ENCODE data around the gene CCM2L. TPM values are rescaled to one million over a fixed set of nuclear protein-coding genes. Genes with fewer than 3 reads are reported as not detected.

The CCM2L gene
- not detected in 2 replicates for polyA plus RNA-seq (2012; rRNA removed)
- 0.01 TPM in 2 replicates for polyA plus RNA-seq (2012; cell fraction: cytosol; rRNA removed)
- polyA plus RNA-seq (2012; cell fraction: nucleus; rRNA removed), result not detected in 2 replicates

DNA sequence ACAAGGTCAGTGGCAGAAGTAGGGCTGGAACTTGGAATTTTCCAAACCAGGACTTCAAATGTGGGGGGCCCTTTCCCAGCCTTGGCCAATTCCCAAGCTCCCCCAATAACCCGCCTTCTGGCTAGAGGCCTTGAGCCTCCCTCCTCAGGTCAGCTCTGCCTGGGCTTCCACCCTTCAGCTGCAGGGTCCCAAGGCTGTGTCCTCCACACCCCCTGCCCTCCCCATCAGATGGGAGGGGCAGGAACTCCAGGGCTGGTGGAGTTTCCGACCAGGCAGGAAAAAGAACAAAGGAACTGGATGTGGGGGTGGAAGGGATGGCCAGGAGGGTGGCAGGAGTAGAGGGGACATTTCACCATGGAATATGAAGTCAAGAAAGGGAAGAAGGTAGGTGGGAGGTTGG, at the start of gene CCM2L:
TSS of gene CCM2L (plus strand) at position 338 of the 400 bp plus-strand sequence. CDS start at position 355, 17 bp downstream.
- Histone ChIP-seq H3K36me3 (replicated peaks in 1 of 2; ENCODE audit: control insufficient read depth in 1 of 2, insufficient read depth in 2 of 2, low read length in 1 of 2) (no peaks in the 10 kb centered on the region), H4K20me1 (ENCODE audit: insufficient read depth) (no peaks in the 10 kb centered on the region), H3K9me3 (no peaks in the 10 kb centered on the region), H3K4me3 (ENCODE audit: low read depth in 2 of 2, low read length in 1 of 2) (no peak within 1 kb of the TSS), H3K27me3 (ENCODE audit: insufficient read depth) (peaks cover 5% of the 10 kb centered on the region; the same call in 1 of the 2 replicates), H3K4me2 (no peak within 1 kb of the TSS), H3K27ac (ENCODE audit: low read depth in 2 of 2, low read length in 1 of 2) (no peak within 1 kb of the TSS), H3K9me2 (no peaks in the 10 kb centered on the region), H3K79me2 (ENCODE audit: insufficient read depth) (no peaks in the 10 kb centered on the region), H3F3A (replicated peaks; ENCODE audit: insufficient read depth) (no peaks in the 10 kb centered on the region), H2AFZ (ENCODE audit: low read depth) (no peak within 1 kb of the TSS), H3K4me1 (ENCODE audit: control insufficient read depth in 1 of 2, insufficient read depth in 2 of 2, low read depth in 1 of 2, low read length in 1 of 2) (peaks cover 0 to 9% of the 10 kb centered on the region in 2 experiments; a peak in 1 of 4 replicates), H3K9ac (no peak within 1 kb of the TSS)
- 45% methylated on average over 2 of the region's 2 CpGs for WGBS (ENCODE audit: low lambda C conversion rate)
- DNase-seq, result no peak
- CTCF ChIA-PET, result no interaction called here
- POLR2A ChIA-PET, result no interaction called here
- no peak for TF ChIP-seq RXRA (IDR thresholded peaks at IDR 0.05; ENCODE audit: borderline replicate concordance, low read depth)

DNA sequence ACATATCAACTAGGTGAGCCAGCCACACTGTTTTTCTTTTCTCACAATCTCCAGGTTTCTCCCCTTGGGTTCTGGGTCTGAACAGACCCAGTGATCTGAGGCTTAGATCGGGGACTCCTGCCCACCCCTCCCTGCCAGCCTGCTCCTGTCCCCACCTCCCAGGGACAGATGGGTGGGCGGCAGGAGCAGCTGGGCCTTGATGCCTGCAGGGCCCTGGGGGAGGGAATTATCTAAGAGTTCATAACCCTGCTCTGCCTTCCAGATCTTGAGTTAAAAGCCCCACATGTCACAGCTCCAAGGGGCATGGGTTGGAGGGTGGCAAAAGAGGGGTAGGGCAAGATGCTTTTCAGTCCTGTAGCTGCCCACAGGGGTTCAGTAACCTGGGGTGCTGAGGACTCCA, 47.5 kb upstream of the CCM2L start:
- H3K4me2 ChIP-seq, result no peak overlapping the region
- H3K27ac ChIP-seq (ENCODE audit: low read depth in 2 of 2, low read length in 1 of 2), result no peak overlapping the region
- no peaks in the 10 kb centered on the region for H3F3A ChIP-seq (replicated peaks; ENCODE audit: insufficient read depth)
- peaks cover 0 to 16% of the 10 kb centered on the region in 2 experiments; a peak in 1 of 4 replicates for H3K4me1 ChIP-seq (ENCODE audit: control insufficient read depth in 1 of 2, insufficient read depth in 2 of 2, low read depth in 1 of 2, low read length in 1 of 2)
- no peaks in the 10 kb centered on the region for H3K9me2 ChIP-seq
- H3K9ac ChIP-seq, result no peak overlapping the region
- H3K9me3 ChIP-seq, result no peaks in the 10 kb centered on the region
- no peaks in the 10 kb centered on the region for H3K79me2 ChIP-seq (ENCODE audit: insufficient read depth)
- no peak overlapping the region for H3K4me3 ChIP-seq (ENCODE audit: low read depth in 2 of 2, low read length in 1 of 2)
- CTCF ChIA-PET, result interaction anchor here (1.2 to 7.9 kb wide), 5 partner anchors 10 to 140 kb away, joined by 3 to 47 read pairs (median 6); partner anchors contain the start of gene PDRG1
- peaks cover 49% of the 10 kb centered on the region for H3K27me3 ChIP-seq (ENCODE audit: insufficient read depth)
- DNase-seq, result peak; percentile 48
- POLR2A ChIA-PET, result interaction anchor here (1.7 kb wide), 1 partner anchor 11 kb away, joined by 6 read pairs; the partner anchor contains the start of gene PDRG1
- TF ChIP-seq CHD2 (IDR thresholded peaks at IDR 0.05; ENCODE audit: low read length, partially characterized antibody) (no peak), POLR2AphosphoS5 (IDR thresholded peaks at IDR 0.05; ENCODE audit: low read depth, low read length) (no peak), NRF1 (IDR thresholded peaks at IDR 0.05; ENCODE audit: low read depth, low read length) (no peak), SMC3 (IDR thresholded peaks at IDR 0.05; ENCODE audit: low read depth, low read length) (no peak), RCOR1 (IDR thresholded peaks at IDR 0.05; ENCODE audit: low read length) (no peak), JUND (IDR thresholded peaks at IDR 0.05) (no peak), GABPA (IDR thresholded peaks at IDR 0.05; ENCODE audit: low read depth) (no peak), RAD21 (IDR thresholded peaks at IDR 0.05; ENCODE audit: low read length) (no peak)
- TF ChIP-seq, protein P1, sequence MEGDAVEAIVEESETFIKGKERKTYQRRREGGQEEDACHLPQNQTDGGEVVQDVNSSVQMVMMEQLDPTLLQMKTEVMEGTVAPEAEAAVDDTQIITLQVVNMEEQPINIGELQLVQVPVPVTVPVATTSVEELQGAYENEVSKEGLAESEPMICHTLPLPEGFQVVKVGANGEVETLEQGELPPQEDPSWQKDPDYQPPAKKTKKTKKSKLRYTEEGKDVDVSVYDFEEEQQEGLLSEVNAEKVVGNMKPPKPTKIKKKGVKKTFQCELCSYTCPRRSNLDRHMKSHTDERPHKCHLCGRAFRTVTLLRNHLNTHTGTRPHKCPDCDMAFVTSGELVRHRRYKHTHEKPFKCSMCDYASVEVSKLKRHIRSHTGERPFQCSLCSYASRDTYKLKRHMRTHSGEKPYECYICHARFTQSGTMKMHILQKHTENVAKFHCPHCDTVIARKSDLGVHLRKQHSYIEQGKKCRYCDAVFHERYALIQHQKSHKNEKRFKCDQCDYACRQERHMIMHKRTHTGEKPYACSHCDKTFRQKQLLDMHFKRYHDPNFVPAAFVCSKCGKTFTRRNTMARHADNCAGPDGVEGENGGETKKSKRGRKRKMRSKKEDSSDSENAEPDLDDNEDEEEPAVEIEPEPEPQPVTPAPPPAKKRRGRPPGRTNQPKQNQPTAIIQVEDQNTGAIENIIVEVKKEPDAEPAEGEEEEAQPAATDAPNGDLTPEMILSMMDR (IDR thresholded peaks at IDR 0.05), result no peak
- TF ChIP-seq, protein P2, sequence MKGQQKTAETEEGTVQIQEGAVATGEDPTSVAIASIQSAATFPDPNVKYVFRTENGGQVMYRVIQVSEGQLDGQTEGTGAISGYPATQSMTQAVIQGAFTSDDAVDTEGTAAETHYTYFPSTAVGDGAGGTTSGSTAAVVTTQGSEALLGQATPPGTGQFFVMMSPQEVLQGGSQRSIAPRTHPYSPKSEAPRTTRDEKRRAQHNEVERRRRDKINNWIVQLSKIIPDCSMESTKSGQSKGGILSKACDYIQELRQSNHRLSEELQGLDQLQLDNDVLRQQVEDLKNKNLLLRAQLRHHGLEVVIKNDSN (IDR thresholded peaks at IDR 0.05; ENCODE audit: borderline replicate concordance, low read depth), result no peak
- TF ChIP-seq, protein P3, sequence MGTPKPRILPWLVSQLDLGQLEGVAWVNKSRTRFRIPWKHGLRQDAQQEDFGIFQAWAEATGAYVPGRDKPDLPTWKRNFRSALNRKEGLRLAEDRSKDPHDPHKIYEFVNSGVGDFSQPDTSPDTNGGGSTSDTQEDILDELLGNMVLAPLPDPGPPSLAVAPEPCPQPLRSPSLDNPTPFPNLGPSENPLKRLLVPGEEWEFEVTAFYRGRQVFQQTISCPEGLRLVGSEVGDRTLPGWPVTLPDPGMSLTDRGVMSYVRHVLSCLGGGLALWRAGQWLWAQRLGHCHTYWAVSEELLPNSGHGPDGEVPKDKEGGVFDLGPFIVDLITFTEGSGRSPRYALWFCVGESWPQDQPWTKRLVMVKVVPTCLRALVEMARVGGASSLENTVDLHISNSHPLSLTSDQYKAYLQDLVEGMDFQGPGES (IDR thresholded peaks at IDR 0.05; ENCODE audit: low read depth, low read length), result no peak
- TF ChIP-seq, protein P4, sequence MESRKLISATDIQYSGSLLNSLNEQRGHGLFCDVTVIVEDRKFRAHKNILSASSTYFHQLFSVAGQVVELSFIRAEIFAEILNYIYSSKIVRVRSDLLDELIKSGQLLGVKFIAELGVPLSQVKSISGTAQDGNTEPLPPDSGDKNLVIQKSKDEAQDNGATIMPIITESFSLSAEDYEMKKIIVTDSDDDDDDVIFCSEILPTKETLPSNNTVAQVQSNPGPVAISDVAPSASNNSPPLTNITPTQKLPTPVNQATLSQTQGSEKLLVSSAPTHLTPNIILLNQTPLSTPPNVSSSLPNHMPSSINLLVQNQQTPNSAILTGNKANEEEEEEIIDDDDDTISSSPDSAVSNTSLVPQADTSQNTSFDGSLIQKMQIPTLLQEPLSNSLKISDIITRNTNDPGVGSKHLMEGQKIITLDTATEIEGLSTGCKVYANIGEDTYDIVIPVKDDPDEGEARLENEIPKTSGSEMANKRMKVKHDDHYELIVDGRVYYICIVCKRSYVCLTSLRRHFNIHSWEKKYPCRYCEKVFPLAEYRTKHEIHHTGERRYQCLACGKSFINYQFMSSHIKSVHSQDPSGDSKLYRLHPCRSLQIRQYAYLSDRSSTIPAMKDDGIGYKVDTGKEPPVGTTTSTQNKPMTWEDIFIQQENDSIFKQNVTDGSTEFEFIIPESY (IDR thresholded peaks at IDR 0.05; ENCODE audit: borderline replicate concordance, low read depth), result no peak
- 4% methylated on average over 2 of the region's 2 CpGs for WGBS (ENCODE audit: low lambda C conversion rate)
- no peak overlapping the region for H2AFZ ChIP-seq (ENCODE audit: low read depth)
- H4K20me1 ChIP-seq (ENCODE audit: insufficient read depth), result no peaks in the 10 kb centered on the region
- H3K36me3 ChIP-seq (replicated peaks in 1 of 2; ENCODE audit: control insufficient read depth in 1 of 2, insufficient read depth in 2 of 2, low read length in 1 of 2), result no peaks in the 10 kb centered on the region

Data from SK-N-SH (cell line).